Muscle layer of colon (tissue), 2 donors: Measurements from ENCODE around the gene SUMF1.

Source experiments
- H3K27ac ChIP-seq: one replicate; pipeline ENCODE4 v1.7.0; 2013; ENCODE audit warnings: low read depth, mild to moderate bottlenecking, low read length, moderate library complexity
- H3K27me3 ChIP-seq, 2 donors: one replicate each; pipeline ENCODE4 v1.7.0; 2013; ENCODE audit warnings: low read length in 2 of 2, mild to moderate bottlenecking in 2 of 2; ENCODE audit not compliant: insufficient read depth in 2 of 2, control insufficient read depth in 1 of 2
- H3K36me3 ChIP-seq: one replicate; pipeline ENCODE4 v1.7.0; 2013; ENCODE audit warnings: mild to moderate bottlenecking, low read length; ENCODE audit not compliant: insufficient read depth
- H3K4me1 ChIP-seq: one replicate; pipeline ENCODE4 v1.7.0; 2013; ENCODE audit warnings: mild to moderate bottlenecking, low read length; ENCODE audit not compliant: insufficient read depth
- H3K4me3 ChIP-seq, 2 donors: one replicate each; pipeline ENCODE4 v1.7.0; 2013; ENCODE audit warnings: low read length in 2 of 2, low read depth in 1 of 2, mild to moderate bottlenecking in 1 of 2, moderate library complexity in 1 of 2
- H3K9ac ChIP-seq: one replicate; pipeline ENCODE4 v1.7.0; 2013; ENCODE audit warnings: low read length
- H3K9me3 ChIP-seq: one replicate; pipeline ENCODE4 v1.7.0; 2013; ENCODE audit warnings: mild to moderate bottlenecking, low read length
- donor health status: abdominal sarcoma.
- donor health status: Adenocarcinoma of cecum.

SUMF1 gene

DNA sequence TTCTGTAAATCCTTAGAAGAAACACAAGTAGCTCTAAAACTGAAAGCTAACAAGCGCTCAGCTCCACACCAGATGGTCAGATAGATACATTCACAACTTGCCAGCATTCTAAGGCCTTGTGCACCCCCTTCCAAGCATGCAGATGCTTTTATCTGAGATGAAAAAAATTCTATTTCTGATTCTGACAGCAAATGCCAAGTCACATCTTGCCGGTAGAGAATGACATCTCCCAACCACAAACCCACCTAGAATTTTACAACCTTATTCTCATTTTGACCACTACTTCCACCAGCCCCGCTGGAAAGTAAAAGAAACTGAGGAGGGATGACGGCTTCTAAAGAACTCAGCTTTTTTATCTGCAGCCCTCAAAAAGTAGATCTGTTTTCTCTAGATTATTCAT lies 57.7 kb downstream of the SUMF1 start:
- no peak overlapping the region for H3K27ac ChIP-seq
- no peak overlapping the region for H3K9ac ChIP-seq
- H3K4me3 ChIP-seq, result no peak overlapping the region
- no peaks in the 10 kb centered on the region for H3K27me3 ChIP-seq
- no peaks in the 10 kb centered on the region for H3K36me3 ChIP-seq
- H3K9me3 ChIP-seq, result no peaks in the 10 kb centered on the region
- H3K4me1 ChIP-seq, result no peaks in the 10 kb centered on the region

DNA sequence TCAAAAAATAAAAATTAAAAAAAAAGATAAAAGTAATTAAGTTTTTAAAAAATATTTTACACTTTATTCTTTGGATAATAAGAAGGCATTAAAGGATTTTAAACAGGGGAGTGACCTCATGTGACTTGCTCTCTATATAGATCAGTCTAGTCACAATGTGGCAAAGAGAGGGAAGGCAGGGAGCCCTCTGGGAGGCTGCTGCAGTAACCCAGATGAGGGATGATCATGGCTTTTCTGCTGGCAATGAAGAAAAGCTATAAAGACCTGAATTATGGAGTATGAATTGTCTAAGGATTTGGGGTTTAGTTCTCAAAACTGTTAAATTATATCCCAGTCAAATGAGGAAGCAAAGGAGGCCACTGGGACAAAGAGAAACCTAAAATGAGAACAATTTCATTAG lies 58.1 kb downstream of the SUMF1 start:
- no peak overlapping the region for H3K27ac ChIP-seq
- no peaks in the 10 kb centered on the region for H3K36me3 ChIP-seq
- no peak overlapping the region for H3K9ac ChIP-seq
- no peaks in the 10 kb centered on the region for H3K4me1 ChIP-seq
- H3K27me3 ChIP-seq, result no peaks in the 10 kb centered on the region
- no peaks in the 10 kb centered on the region for H3K9me3 ChIP-seq
- no peak overlapping the region for H3K4me3 ChIP-seq

DNA sequence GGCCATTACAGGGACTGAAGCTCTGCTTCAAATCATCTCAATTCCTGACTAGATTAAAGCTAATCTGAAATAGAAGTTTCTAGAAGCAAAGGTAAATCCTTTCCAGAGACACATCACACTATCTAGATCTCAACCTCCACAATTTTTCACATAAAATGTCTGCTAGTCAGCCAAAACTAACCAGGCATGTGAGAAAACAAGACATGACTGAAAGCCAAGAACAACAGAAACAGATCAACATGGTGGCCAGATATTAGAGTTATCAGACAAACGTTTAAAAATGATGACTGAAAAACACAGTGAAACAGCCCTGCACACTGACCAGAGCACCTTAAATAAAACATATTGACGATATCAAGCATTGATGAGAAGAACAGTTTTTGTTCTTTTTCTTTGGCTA lies 59.1 kb downstream of the SUMF1 start:
- Histone ChIP-seq H3K9me3 (no peaks in the 10 kb centered on the region), H3K27ac (no peak overlapping the region), H3K4me1 (no peaks in the 10 kb centered on the region), H3K4me3 (no peak overlapping the region), H3K27me3 (no peaks in the 10 kb centered on the region), H3K9ac (no peak overlapping the region), H3K36me3 (no peaks in the 10 kb centered on the region)

DNA sequence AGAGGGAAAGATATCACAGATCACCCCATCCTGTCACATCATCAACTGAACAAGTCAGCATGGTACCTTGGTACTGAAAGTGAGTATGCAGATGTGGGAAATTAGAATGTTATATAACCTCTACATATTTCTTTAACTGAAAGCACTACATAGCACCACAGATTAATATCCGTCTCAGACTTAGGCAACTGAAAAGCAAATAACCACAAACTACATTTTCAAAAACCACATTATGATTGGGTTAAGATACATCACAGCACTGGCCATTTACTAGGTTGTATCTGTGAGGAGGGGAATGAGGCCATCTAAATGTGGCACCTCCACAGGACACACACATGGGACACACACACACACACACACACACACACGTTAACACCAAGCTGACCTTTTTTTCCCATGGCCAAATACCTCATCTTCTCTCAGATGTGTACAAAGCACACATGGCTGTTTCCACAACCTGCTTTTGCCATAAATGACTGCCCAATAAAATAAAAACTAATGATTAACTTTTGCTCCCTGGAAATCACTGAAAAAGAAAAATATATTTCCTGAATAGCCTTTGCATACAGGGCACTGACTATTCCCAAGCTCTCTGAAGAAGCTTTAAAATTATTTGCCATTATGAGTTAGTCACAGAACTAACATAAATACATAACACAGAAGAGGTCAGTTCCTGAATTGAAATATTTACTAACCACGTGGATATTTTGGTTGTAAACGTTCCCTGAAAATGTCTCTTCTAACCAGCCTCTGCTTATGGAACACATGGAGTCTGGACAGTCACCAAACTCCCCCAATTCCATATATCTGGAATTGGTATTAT lies 60.1 kb downstream of the SUMF1 start:
- no peak overlapping the region for H3K27ac ChIP-seq
- H3K9ac ChIP-seq, result no peak overlapping the region
- H3K9me3 ChIP-seq, result no peaks in the 10 kb centered on the region
- H3K27me3 ChIP-seq, result no peaks in the 10 kb centered on the region
- H3K4me1 ChIP-seq, result no peaks in the 10 kb centered on the region
- H3K36me3 ChIP-seq, result no peaks in the 10 kb centered on the region
- no peak overlapping the region for H3K4me3 ChIP-seq

DNA sequence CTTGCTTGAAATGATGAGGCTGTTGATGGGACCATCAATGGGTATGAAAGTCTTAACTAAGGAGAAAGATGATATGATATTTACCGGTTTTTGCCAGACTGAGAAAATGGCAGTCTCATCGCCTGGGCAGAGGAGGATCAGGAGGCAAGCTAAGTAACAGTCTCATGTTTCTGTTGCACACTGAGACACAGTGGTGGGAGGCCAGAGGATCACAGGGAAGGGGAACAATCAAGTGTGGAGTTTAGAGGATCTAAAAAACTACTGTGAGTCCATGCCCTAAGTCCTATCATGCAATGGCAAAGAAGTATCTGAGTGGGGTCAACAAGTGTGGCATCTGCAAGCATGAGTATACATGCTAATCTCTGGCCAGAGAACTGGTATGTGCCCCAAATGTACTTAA lies 62.2 kb downstream of the SUMF1 start:
- Histone ChIP-seq H3K36me3 (no peaks in the 10 kb centered on the region), H3K9me3 (no peaks in the 10 kb centered on the region), H3K4me1 (no peaks in the 10 kb centered on the region), H3K27me3 (no peaks in the 10 kb centered on the region), H3K4me3 (no peak overlapping the region), H3K27ac (no peak overlapping the region), H3K9ac (no peak overlapping the region)

DNA sequence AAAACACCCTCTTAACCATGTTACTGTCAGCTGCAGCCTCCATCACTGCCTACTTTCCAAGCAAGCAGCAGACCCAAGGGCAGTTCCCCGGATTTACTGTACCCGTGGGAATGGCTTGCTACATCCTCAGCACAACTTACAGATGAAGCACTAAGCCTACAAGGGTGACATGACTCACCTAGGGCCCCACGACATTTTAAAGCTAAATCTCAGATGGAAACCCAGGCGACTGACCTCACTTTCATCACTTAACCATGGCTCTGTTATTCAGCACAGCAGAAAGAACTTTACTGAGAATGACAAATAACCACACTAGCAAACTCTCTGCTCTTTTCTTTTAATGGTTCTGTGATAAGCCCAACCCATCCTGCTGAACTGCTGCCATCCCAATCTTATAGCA lies 65.6 kb downstream of the SUMF1 start:
- Histone ChIP-seq H3K27me3 (no peaks in the 10 kb centered on the region), H3K4me3 (no peak overlapping the region), H3K4me1 (no peaks in the 10 kb centered on the region), H3K36me3 (peaks cover 3% of the 10 kb centered on the region), H3K27ac (no peak overlapping the region), H3K9me3 (no peaks in the 10 kb centered on the region), H3K9ac (no peak overlapping the region)

DNA sequence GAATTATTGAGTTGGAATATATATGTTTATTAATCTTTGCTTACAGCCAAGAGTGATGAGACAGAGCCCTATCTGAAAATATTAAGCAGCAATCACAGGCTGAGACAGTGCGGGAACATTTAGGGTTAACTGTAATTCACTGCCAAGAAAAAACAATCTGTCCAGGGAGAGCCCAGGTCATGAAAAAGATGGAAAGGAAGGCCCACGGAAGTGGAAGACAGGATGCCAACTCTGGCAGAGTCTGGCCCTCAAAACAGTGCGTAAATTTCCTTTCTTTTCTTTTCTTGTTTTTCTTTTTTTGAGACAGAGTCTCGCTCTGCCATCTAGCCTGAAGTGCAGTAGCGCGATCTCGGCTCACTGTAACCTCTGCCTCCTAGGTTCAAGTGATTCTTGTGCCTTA lies 67.6 kb downstream of the SUMF1 start:
- Histone ChIP-seq H3K4me1 (no peaks in the 10 kb centered on the region), H3K9me3 (no peaks in the 10 kb centered on the region), H3K27ac (no peak overlapping the region), H3K36me3 (peaks cover 3% of the 10 kb centered on the region), H3K4me3 (no peak overlapping the region), H3K27me3 (no peaks in the 10 kb centered on the region), H3K9ac (no peak overlapping the region)

DNA sequence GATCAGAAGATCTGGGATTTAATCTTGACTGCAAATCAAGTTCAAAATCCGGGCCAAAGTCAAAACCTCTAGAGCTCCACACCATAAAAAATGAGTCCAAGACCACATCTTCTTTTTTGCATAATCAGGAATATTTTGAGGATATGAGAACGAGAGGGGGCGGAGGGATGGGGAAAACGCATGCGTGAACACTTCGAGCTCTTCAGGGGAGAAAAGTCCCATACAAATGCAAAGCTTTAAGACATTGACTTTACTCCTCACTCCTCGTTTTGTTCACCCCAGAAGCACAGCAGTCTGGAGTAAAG lies 68.2 kb downstream of the SUMF1 start:
- no peaks in the 10 kb centered on the region for H3K9me3 ChIP-seq
- no peak overlapping the region for H3K9ac ChIP-seq
- no peaks in the 10 kb centered on the region for H3K4me1 ChIP-seq
- no peaks in the 10 kb centered on the region for H3K27me3 ChIP-seq
- no peak overlapping the region for H3K27ac ChIP-seq
- no peak overlapping the region for H3K4me3 ChIP-seq
- peaks cover 3% of the 10 kb centered on the region for H3K36me3 ChIP-seq

DNA sequence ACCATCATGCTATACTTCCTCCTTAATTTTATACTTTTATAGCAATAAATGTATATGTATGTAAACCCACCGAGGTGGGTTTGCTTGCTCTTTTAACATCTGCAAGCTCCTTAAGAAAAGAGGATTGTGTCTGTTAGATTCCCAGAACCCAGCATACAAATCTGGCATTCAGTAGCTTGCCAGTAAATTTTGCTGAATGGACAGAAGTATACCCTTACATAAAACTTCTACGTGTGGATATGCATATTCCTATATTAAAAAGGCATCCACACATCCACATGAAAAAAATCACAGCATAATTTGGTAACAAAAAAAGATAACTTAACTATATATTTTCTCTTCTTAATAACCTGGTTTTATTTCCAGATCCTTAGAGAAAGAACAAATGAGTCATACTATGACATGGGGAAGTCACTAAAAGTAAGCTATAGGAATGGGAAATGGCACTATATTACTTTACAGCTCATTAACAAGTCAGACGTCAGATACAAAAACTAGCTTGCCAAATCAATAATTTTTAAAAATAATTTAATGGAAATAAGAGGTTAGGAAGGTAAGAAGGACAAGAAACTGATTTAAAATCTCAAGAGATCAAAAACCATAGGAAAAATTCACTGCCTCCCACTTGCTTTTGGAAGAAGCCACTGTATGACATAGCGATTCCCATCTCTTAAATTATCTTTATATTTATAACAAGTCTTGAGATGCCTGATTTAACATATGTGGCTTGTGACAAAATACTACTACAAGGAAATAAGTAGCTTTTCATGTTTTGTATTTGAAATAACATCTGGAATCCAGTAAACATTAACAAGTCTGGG lies 68.7 kb downstream of the SUMF1 start:
- H3K27me3 ChIP-seq, result no peaks in the 10 kb centered on the region

DNA sequence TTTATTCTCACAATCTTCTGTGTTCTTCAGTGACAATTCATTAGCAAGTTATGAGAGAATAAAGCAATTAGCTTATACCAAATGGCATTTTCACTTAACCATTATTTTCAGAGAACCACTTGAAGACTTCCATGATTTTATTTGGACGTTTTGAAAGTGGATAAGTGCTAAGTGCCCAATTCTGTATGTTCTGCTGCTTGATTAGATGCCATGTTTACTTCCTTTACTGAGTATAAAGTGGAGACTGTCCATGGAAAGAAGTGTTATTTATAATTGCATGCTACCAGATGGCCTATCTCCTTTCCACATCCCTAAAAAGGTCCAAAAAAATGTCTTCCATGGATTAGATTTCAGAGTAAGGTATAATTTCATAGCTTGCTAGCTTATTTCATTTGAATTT lies 69.6 kb downstream of the SUMF1 start:
- Histone ChIP-seq H3K36me3 (peaks cover 3% of the 10 kb centered on the region), H3K9ac (no peak overlapping the region), H3K27me3 (no peaks in the 10 kb centered on the region), H3K27ac (no peak overlapping the region), H3K9me3 (no peaks in the 10 kb centered on the region), H3K4me3 (no peak overlapping the region), H3K4me1 (no peaks in the 10 kb centered on the region)

More for the DNA sequence above, 68.7 kb downstream of the SUMF1 start:
- Histone ChIP-seq H3K36me3 (peaks cover 3% of the 10 kb centered on the region), H3K9ac (no peak overlapping the region), H3K4me1 (no peaks in the 10 kb centered on the region), H3K9me3 (no peaks in the 10 kb centered on the region), H3K27ac (no peak overlapping the region), H3K4me3 (no peak overlapping the region)

DNA sequence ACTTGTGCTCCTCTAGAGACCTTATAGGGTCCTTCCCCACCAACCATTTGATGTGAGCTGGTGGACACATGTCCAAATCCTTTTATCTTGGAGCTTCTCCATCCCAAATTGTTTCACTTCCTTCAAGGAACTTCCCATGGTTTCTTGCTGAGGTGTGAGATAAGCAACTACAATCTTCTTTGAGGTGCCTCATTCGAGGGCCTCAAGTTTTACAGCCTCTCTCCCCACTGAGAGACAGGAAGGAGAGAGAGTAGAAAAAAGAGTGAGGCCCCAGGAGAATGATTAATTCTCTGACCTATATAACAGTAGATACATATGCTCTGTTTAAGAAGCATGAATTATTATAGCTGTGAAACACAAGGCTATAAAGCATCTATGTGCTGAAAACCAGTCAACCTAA lies 70.5 kb downstream of the SUMF1 start:
- Histone ChIP-seq H3K9me3 (no peaks in the 10 kb centered on the region), H3K4me3 (no peak overlapping the region), H3K9ac (no peak overlapping the region), H3K4me1 (no peaks in the 10 kb centered on the region), H3K27ac (no peak overlapping the region), H3K27me3 (no peaks in the 10 kb centered on the region), H3K36me3 (peaks cover 3% of the 10 kb centered on the region)

DNA sequence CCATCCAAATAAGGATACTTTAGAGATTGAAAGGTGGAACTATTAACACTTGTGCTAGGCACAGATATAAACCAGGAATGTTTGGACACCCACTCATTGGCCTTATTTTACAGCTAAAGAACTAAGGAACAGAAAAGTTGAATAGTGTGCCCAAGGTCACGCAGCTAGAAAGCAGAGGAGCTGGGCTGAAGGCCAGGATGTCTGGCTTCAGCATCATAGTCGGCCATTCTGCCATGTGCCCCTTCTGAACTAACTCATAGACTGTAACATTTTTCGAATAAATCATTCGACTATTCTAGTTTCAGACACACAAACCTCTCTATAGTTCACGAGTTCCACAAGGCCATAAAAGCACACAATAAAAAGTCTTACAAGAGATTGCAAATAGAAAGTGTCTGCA lies 71.1 kb downstream of the SUMF1 start:
- Histone ChIP-seq H3K36me3 (peaks cover 3% of the 10 kb centered on the region), H3K9me3 (no peaks in the 10 kb centered on the region), H3K4me3 (no peak overlapping the region), H3K27me3 (no peaks in the 10 kb centered on the region), H3K9ac (no peak overlapping the region), H3K27ac (no peak overlapping the region), H3K4me1 (no peaks in the 10 kb centered on the region)
